BLaER1 treated with 17β-estradiol and CSF1 and Interleukin-3, amounts not matched to agents 10 nM and 100 nM (cell line): ENCODE data around the gene KATNB1.

Experiments used
- H3K27ac ChIP-seq, 11 experiments: shearing (Covaris generic); formaldehyde crosslinking; 2 replicates each; pipeline ENCODE4 v1.8.1; 2022
- H3K27me3 ChIP-seq, 11 experiments: shearing (Covaris generic); formaldehyde crosslinking; 2 replicates each; pipeline ENCODE4 v1.8.1; 2022
- H3K36me3 ChIP-seq, 11 experiments: shearing (Covaris generic); formaldehyde crosslinking; 2 replicates each; pipeline ENCODE4 v1.8.1; 2022
- H3K4me1 ChIP-seq, 10 experiments: shearing (Covaris generic); formaldehyde crosslinking; 2 replicates each; pipeline ENCODE4 v1.8.1; 2022
- H3K4me2 ChIP-seq, 11 experiments: shearing (Covaris generic); formaldehyde crosslinking; 2 replicates each; pipeline ENCODE4 v1.8.1; 2022
- H3K4me3 ChIP-seq, 10 experiments: shearing (Covaris generic); formaldehyde crosslinking; 2 replicates each; pipeline ENCODE4 v1.8.1; 2022
- H3K9ac ChIP-seq, 11 experiments: shearing (Covaris generic); formaldehyde crosslinking; 2 replicates each; pipeline ENCODE4 v1.8.1; 2022
- H3K9me3 ChIP-seq, 11 experiments: shearing (Covaris generic); formaldehyde crosslinking; replicated peaks in 1 of 11; 2 replicates each; pipeline ENCODE4 v1.8.1; 2022
- H4K20me1 ChIP-seq, 11 experiments: shearing (Covaris generic); formaldehyde crosslinking; 2 replicates each; pipeline ENCODE4 v1.8.1; 2022
- Cebpa-rat ChIP-seq, 11 experiments: shearing (Covaris generic); IDR thresholded peaks; 2 replicates each; pipeline ENCODE4 v1.8.1; 2022

The KATNB1 gene

DNA sequence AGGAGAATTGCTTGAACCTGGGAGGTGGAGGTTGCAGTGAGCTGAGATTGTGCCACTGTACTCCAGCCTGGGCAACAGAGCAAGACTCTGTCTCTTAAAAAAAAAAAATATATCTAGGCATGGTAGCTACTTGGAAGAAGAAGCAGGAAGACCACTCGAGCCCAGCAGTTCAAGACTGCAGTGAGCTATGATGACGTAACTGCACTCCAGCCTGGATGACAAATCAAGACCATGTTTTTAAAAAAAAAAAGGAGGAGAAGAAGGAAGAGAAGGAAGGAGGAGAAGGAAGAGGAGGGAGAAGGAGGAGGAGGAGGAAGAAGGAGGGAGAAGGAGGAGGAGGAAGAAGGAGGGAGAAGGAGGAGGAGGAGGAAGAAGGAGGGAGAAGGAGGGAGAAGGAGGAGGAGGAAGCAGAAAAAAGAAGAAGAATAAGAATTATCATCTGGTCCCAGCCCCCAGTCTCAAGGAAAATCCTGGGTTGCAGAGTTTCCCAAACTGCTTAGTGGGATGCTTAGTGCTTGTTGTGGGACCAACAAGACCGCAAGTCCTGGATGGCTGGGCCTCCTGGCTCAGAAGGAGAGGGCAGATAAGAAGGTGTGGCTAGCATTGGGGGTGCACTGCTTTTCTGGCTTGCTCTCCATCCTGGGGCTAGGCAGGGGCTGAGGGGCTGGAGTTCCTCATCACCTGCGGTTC, 44.6 kb upstream of the KATNB1 start:
- peak overlapping the region in 10 of 11 experiments; percentile 75 to 100 (median 99); a peak in 21 of 22 replicates for H3K27ac ChIP-seq
- no peaks in the 10 kb centered on the region for H3K36me3 ChIP-seq
- H3K9me3 ChIP-seq = no peaks in the 10 kb centered on the region
- 0 out of 22 replicates have a peak, but pooled peaks of 1 of the 11 experiments have one; percentile 33 for TF ChIP-seq Cebpa-rat (IDR thresholded peaks at IDR 0.05)
- peaks cover 82 to 100% (median 97%) of the 10 kb centered on the region in 10 experiments for H3K4me1 ChIP-seq
- peak overlapping the region; percentile 74 to 97 (median 90) for H3K4me2 ChIP-seq
- no peaks in the 10 kb centered on the region for H3K27me3 ChIP-seq
- H3K9ac ChIP-seq = peak overlapping the region in 10 of 11 experiments; percentile 55 to 92 (median 86); a peak in 20 of 22 replicates
- H4K20me1 ChIP-seq = no peaks in the 10 kb centered on the region
- H3K4me3 ChIP-seq = peak overlapping the region in 3 of 10 experiments; percentile 26 to 73 (median 64); a peak in 2 of 20 replicates

GRCh38 chr16:57692636-57693035, 42.9 kb upstream of the KATNB1 start:
- TF ChIP-seq Cebpa-rat (IDR thresholded peaks at IDR 0.05) = no peak
- H3K9me3 ChIP-seq = no peaks in the 10 kb centered on the region
- peak overlapping the region; percentile 1 to 97 (median 90); a peak in 19 of 22 replicates for H3K4me2 ChIP-seq
- no peaks in the 10 kb centered on the region for H3K36me3 ChIP-seq
- H4K20me1 ChIP-seq = no peaks in the 10 kb centered on the region
- peak overlapping the region in 8 of 11 experiments; percentile 3 to 90 (median 26); a peak in 9 of 22 replicates for H3K9ac ChIP-seq
- H3K27ac ChIP-seq = peak overlapping the region in 10 of 11 experiments; percentile 19 to 100 (median 99); a peak in 19 of 22 replicates
- H3K4me1 ChIP-seq = peaks cover 67 to 90% (median 87%) of the 10 kb centered on the region in 10 experiments
- H3K4me3 ChIP-seq = no peak overlapping the region
- no peaks in the 10 kb centered on the region for H3K27me3 ChIP-seq

DNA sequence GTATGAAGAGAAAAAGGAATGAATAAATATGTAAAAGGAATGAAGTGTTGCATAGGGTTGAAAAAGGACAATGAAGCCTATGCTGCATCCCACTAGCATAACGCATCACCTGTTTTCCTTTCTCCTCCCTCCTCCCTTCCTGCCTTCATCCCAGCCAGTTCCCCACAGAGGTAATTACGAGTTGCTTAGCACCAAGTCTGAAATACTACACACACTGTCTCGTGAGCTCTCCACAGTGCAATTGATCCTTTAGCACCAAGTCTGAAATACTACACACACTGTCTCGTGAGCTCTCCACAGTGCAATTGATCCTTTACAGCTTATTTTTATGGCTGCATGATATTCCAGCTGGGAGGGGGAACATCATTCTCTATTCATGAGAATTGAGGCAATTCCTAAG, 42.0 kb upstream of the KATNB1 start:
- peaks cover 58 to 81% (median 78%) of the 10 kb centered on the region in 10 experiments for H3K4me1 ChIP-seq
- H3K9me3 ChIP-seq = no peaks in the 10 kb centered on the region
- no peaks in the 10 kb centered on the region for H3K36me3 ChIP-seq
- H3K4me2 ChIP-seq = peak overlapping the region in 8 of 11 experiments; percentile 18 to 97 (median 92); a peak in 12 of 22 replicates
- no peak for TF ChIP-seq Cebpa-rat (IDR thresholded peaks at IDR 0.05)
- no peaks in the 10 kb centered on the region for H3K27me3 ChIP-seq
- H4K20me1 ChIP-seq = no peaks in the 10 kb centered on the region
- peak overlapping the region in 9 of 11 experiments; percentile 96 to 100 (median 99); a peak in 18 of 22 replicates for H3K27ac ChIP-seq
- peak overlapping the region in 1 of 11 experiments; percentile 77; a peak in 2 of 22 replicates for H3K9ac ChIP-seq
- no peak overlapping the region for H3K4me3 ChIP-seq

GRCh38 chr16:57694231-57694724, 41.3 kb upstream of the KATNB1 start:
- no peaks in the 10 kb centered on the region for H3K36me3 ChIP-seq

GRCh38 chr16:57694725-57695679, 40.6 kb upstream of the KATNB1 start, which contains the start of gene DRC7:
DRC7 (plus strand) TSS chr16:57694806; CDS start chr16:57697950, 3,144 bp downstream.
- H3K4me3 ChIP-seq = peak within 1 kb of the TSS; percentile 39 to 68 (median 55); a peak in 19 of 20 replicates
- TF ChIP-seq Cebpa-rat (IDR thresholded peaks at IDR 0.05) = no peak
- no peaks in the 10 kb centered on the region for H3K27me3 ChIP-seq
- no peaks in the 10 kb centered on the region for H4K20me1 ChIP-seq
- peak within 1 kb of the TSS; percentile 65 to 97 (median 91) for H3K4me2 ChIP-seq
- peak within 1 kb of the TSS; percentile 66 to 89 (median 76) for H3K9ac ChIP-seq
- H3K36me3 ChIP-seq = no peaks in the 10 kb centered on the region
- H3K9me3 ChIP-seq = no peaks in the 10 kb centered on the region
- peaks cover 48 to 69% (median 66%) of the 10 kb centered on the region in 10 experiments for H3K4me1 ChIP-seq
- H3K27ac ChIP-seq = peak within 1 kb of the TSS; percentile 67 to 100 (median 99); a peak in 21 of 22 replicates

More at GRCh38 chr16:57694231-57694724, 41.3 kb upstream of the KATNB1 start:
- Histone ChIP-seq H3K9me3 (no peaks in the 10 kb centered on the region), H4K20me1 (no peaks in the 10 kb centered on the region), H3K4me2 (peak overlapping the region; percentile 65 to 97 (median 91); a peak in 20 of 22 replicates), H3K4me1 (peaks cover 51 to 74% (median 71%) of the 10 kb centered on the region in 10 experiments), H3K27ac (peak overlapping the region; percentile 67 to 100 (median 99); a peak in 21 of 22 replicates), H3K9ac (peak overlapping the region in 10 of 11 experiments; percentile 66 to 89 (median 76); a peak in 18 of 22 replicates), H3K4me3 (peak overlapping the region; percentile 39 to 68 (median 55); a peak in 11 of 20 replicates), H3K27me3 (no peaks in the 10 kb centered on the region)
- TF ChIP-seq Cebpa-rat (IDR thresholded peaks at IDR 0.05) = no peak

DNA sequence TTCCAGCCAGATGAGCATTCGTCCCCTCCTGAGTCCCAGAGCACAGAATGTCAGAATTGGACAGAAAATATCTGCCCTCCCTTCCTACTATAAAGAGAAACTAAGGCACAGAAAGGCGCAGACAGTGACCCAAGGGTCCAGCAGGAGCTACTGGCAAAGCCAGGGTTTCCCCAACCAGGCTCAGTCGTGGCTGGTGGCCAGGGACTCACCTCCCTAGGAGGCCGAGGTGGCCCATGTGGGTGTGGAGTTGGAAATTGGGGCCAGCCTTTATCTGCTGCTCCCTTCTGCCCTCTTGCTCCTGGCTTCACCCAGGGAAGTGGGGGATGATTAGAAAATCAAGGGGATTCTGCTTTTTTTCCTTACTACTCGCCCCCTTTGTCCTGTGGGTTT, 39.9 kb upstream of the KATNB1 start:
- Histone ChIP-seq H3K9ac (peak overlapping the region in 8 of 11 experiments; percentile 66 to 89 (median 76); a peak in 13 of 22 replicates), H3K27me3 (no peaks in the 10 kb centered on the region), H3K36me3 (no peaks in the 10 kb centered on the region), H4K20me1 (no peaks in the 10 kb centered on the region), H3K4me2 (peak overlapping the region; percentile 65 to 97 (median 91)), H3K4me1 (peaks cover 41 to 62% (median 60%) of the 10 kb centered on the region in 10 experiments), H3K27ac (peak overlapping the region; percentile 26 to 100 (median 99); a peak in 21 of 22 replicates), H3K4me3 (peak overlapping the region in 2 of 10 experiments; percentile 58 to 60; a peak in 1 of 20 replicates), H3K9me3 (no peaks in the 10 kb centered on the region)
- no peak for TF ChIP-seq Cebpa-rat (IDR thresholded peaks at IDR 0.05)

- no peak for TF ChIP-seq Cebpa-rat (IDR thresholded peaks at IDR 0.05)
- no peaks in the 10 kb centered on the region for H4K20me1 ChIP-seq
- no peak overlapping the region for H3K4me3 ChIP-seq
- H3K4me1 ChIP-seq = peaks cover 36 to 59% (median 54%) of the 10 kb centered on the region in 10 experiments
- no peaks in the 10 kb centered on the region for H3K36me3 ChIP-seq
- no peaks in the 10 kb centered on the region for H3K27me3 ChIP-seq
- H3K9ac ChIP-seq = 0 out of 22 replicates have a peak overlapping the region, but pooled peaks of 1 of the 11 experiments have one; percentile 71
- no peaks in the 10 kb centered on the region for H3K9me3 ChIP-seq
- peak overlapping the region in 9 of 11 experiments; percentile 96 to 100 (median 99); a peak in 18 of 22 replicates for H3K27ac ChIP-seq
- H3K4me2 ChIP-seq = peak overlapping the region in 8 of 11 experiments; percentile 8 to 97 (median 90); a peak in 14 of 22 replicates
These were observed 39.3 kb upstream of the KATNB1 start for GRCh38 chr16:57696240-57696639.

DNA sequence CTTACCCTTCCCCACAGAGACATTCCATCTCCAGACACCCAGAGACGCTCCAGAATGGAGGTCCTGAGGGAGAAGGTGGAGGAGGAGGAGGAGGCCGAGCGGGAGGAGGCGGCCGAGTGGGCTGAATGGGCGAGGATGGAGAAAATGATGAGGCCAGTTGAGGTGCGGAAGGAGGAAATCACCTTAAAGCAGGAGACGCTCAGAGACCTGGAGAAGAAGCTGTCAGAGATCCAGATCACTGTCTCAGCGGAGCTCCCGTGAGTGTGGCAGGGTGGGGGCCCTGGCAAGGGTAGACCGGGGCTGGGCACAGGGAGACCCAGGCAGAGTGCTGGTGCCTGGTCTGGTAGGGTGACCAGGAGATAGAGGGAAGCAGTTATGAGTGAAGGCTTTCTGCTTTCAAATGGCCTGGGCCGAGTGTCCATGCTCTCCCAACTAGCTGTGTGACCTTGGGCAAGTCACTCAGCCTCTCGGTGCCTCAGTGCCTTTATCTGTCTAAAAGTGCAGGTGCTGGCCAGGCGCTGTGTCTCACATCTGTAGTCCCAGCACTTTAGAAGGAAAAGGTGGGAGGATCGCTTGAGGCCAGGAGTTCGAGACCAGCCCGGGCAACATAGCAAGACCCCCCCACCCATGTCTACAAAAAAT, 37.6 kb upstream of the KATNB1 start:
- no peak for TF ChIP-seq Cebpa-rat (IDR thresholded peaks at IDR 0.05)
- Histone ChIP-seq H3K4me2 (no peak overlapping the region), H3K27me3 (no peaks in the 10 kb centered on the region), H3K27ac (peak overlapping the region in 5 of 11 experiments; percentile 12 to 47 (median 25); a peak in 5 of 22 replicates), H3K4me3 (no peak overlapping the region), H3K9me3 (no peaks in the 10 kb centered on the region), H3K9ac (no peak overlapping the region), H3K36me3 (no peaks in the 10 kb centered on the region), H3K4me1 (peaks cover 22 to 48% (median 37%) of the 10 kb centered on the region in 10 experiments), H4K20me1 (no peaks in the 10 kb centered on the region)
